Upper lobe of left lung (tissue), 6 donors: Measurements from ENCODE around the gene SCN8A. TPM values are rescaled to one million over a fixed set of nuclear protein-coding genes. Genes with fewer than 3 reads are reported as not detected.

Source experiments
- ATAC-seq, 2 donors: fragments of 200-7000 bp; cut with Tn5 transposase; one replicate each; pipeline ENCODE4 v1.9.1; 2022; ENCODE audit warnings: mild to moderate bottlenecking in 2 of 2, moderate library complexity in 2 of 2; ENCODE audit not compliant: low FRiP score in 2 of 2
- DNase-seq, 2 donors: peaks; one replicate each; pipeline ENCODE4 v3.0.0-alpha.2; 2019 to 2020
- H3K27ac ChIP-seq, 4 donors: fragments of 200-600 bp; sonication (generic); one replicate each; pipeline ENCODE4 v1.5.1; 2016 to 2019
- H3K27me3 ChIP-seq, 4 donors: fragments of 200-600 bp; sonication (generic); one replicate each; pipeline ENCODE4 v1.5.1; 2017 to 2019
- H3K36me3 ChIP-seq, 4 donors: fragments of 200-600 bp; sonication (generic); one replicate each; pipeline ENCODE4 v1.5.1; 2016 to 2019
- H3K4me1 ChIP-seq, 4 donors: fragments of 200-600 bp; sonication (generic); one replicate each; pipeline ENCODE4 v1.5.1; 2018 to 2019
- H3K4me3 ChIP-seq, 4 donors: fragments of 200-600 bp; sonication (generic); one replicate each; pipeline ENCODE4 v1.5.1; 2017 to 2019; ENCODE audit warnings: mild to moderate bottlenecking in 2 of 4, moderate library complexity in 1 of 4
- H3K9me3 ChIP-seq, 4 donors: fragments of 200-600 bp; sonication (generic); one replicate each; pipeline ENCODE4 v1.5.1; 2018 to 2019
- EP300 ChIP-seq, 4 donors: sonication (generic); formaldehyde crosslinking; IDR thresholded peaks; one replicate each; pipeline ENCODE4 v1.5.1; 2017; ENCODE audit warnings: antibody characterized with exemption in 4 of 4, control low read depth in 2 of 4
- POLR2A ChIP-seq, 4 donors: fragments of 450-650 bp; IDR thresholded peaks; one replicate each; pipeline ENCODE4 v1.5.1; 2016 to 2017; ENCODE audit warnings: antibody characterized with exemption in 4 of 4, mild to moderate bottlenecking in 2 of 4
- POLR2AphosphoS5 ChIP-seq, 2 donors: sonication (generic); formaldehyde crosslinking; IDR thresholded peaks; one replicate each; pipeline ENCODE4 v1.5.1; 2017; ENCODE audit warnings: antibody characterized with exemption in 2 of 2
- WGBS, 2 donors: methylation state at CpG; one replicate each; pipeline ENCODE4 v1.1.5; 2017 to 2018; 5-methylcytosine and 5-hydroxymethylcytosine counted together
- total RNA-seq, 6 donors: library from RNA; depleted of rRNA in 4 of 6; stranded (reverse); fragments of >200 nt in 4 of 6; gene quantifications; one replicate each; pipeline versions ENCODE4 v1.1.0 to v1.2.1, GENCODE V29; 2016 to 2021
- TF ChIP-seq, protein P1 (sequence below), 6 experiments: fragments of 450-650 bp in 4 of 6; fragments of 200-600 bp in 2 of 6; sonication (generic) in 2 of 6; IDR thresholded peaks; one replicate each; pipeline ENCODE4 v1.5.1; 2016 to 2019; ENCODE audit warnings: antibody characterized with exemption in 6 of 6
- donor health status: DM: no; HTN: no; CAD: no; lungs with moderate emphysema.
- donor health status: DM: no; HTN: yes; CAD: no; lungs with severe emphysema.

Gene SCN8A
- total RNA-seq, 6 donors from 2014 or later: 0.11 to 1.1 (median 0.37) TPM; not detected in 1

DNA sequence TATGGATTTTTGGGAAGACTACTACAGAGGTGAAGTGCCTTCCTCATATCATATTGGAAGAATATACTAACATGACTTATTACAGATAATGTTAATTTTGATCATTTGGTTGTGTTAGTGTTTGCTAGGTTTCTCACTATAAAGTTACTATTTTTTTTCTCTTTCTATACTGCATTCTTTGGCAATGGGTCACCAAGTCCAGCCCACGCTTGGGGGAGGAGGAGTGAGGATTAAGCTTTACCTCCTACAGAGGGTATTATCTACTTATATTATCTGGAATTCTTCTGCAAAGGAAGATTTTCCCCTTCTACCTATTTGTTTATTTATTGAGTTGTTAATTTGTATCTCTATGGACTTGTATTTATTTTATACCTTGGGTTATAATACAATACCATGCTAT, 31.5 kb downstream of the SCN8A start:
- TF ChIP-seq, protein P1, sequence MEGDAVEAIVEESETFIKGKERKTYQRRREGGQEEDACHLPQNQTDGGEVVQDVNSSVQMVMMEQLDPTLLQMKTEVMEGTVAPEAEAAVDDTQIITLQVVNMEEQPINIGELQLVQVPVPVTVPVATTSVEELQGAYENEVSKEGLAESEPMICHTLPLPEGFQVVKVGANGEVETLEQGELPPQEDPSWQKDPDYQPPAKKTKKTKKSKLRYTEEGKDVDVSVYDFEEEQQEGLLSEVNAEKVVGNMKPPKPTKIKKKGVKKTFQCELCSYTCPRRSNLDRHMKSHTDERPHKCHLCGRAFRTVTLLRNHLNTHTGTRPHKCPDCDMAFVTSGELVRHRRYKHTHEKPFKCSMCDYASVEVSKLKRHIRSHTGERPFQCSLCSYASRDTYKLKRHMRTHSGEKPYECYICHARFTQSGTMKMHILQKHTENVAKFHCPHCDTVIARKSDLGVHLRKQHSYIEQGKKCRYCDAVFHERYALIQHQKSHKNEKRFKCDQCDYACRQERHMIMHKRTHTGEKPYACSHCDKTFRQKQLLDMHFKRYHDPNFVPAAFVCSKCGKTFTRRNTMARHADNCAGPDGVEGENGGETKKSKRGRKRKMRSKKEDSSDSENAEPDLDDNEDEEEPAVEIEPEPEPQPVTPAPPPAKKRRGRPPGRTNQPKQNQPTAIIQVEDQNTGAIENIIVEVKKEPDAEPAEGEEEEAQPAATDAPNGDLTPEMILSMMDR (IDR thresholded peaks at IDR 0.05): no peak
- DNase-seq: no peak
- Histone ChIP-seq H3K4me1 (no peaks in the 10 kb centered on the region), H3K4me3 (no peak overlapping the region), H3K27ac (no peak overlapping the region), H3K27me3 (no peaks in the 10 kb centered on the region), H3K36me3 (no peaks in the 10 kb centered on the region), H3K9me3 (no peaks in the 10 kb centered on the region)
- WGBS, 2 donors: 90 to 100% methylated on average over 1 of the region's 1 CpG
- no peak for ATAC-seq

DNA sequence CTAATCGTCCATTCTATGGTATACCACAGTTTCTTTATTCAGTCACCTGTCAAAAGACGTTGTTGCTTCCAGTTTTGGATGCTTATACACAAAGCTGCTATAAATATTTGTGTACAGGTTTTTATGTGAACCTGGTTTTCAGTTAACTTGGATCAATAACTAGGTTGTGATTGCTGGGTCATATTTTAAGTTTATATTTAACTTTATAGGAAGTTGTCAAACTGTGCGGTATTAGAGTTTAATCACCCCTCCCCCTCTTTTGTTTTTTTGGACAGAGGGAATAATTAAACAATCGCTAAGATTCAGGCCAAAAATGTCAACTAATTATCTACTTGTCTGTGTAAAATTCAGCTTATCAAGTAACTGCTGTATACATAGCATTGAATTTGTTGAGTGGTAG, 34.3 kb downstream of the SCN8A start:
- 61 to 82% methylated on average over 4 of the region's 4 CpGs for WGBS, 2 donors
- DNase-seq: no peak
- Histone ChIP-seq H3K27me3 (no peaks in the 10 kb centered on the region), H3K4me3 (no peak overlapping the region), H3K36me3 (no peaks in the 10 kb centered on the region), H3K4me1 (no peaks in the 10 kb centered on the region), H3K27ac (no peak overlapping the region), H3K9me3 (no peaks in the 10 kb centered on the region)
- TF ChIP-seq, protein P1 (IDR thresholded peaks at IDR 0.05): no peak
- TF ChIP-seq POLR2AphosphoS5 (IDR thresholded peaks at IDR 0.05) (no peak), EP300 (IDR thresholded peaks at IDR 0.05) (no peak), POLR2A (IDR thresholded peaks at IDR 0.05) (no peak)
- ATAC-seq: no peak

DNA sequence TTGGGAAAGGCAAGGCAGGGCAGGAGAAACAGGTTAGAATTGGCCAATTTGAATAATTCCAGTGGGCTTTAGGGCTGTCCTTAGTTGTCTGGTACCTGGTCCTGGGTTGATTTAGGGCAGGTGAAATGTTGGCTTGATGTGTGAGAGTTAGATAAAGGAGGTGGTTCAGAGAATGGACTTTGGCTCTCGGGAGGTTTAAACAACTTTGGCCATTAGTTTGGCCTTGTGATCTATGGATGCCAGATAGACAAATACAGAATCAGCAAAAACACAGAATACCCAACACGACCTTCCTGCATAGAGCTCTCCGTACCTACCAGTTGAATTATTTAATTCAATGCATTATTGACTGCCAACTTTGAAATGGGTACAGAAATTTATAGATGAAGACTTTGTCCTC, 35.1 kb downstream of the SCN8A start:
- TF ChIP-seq POLR2AphosphoS5 (IDR thresholded peaks at IDR 0.05): no peak
- no peak for TF ChIP-seq POLR2A (IDR thresholded peaks at IDR 0.05)
- Histone ChIP-seq H3K27ac (no peak overlapping the region), H3K27me3 (no peaks in the 10 kb centered on the region), H3K4me1 (no peaks in the 10 kb centered on the region), H3K9me3 (no peaks in the 10 kb centered on the region), H3K36me3 (no peaks in the 10 kb centered on the region), H3K4me3 (no peak overlapping the region)
- no peak for DNase-seq
- WGBS, 2 donors: 87 to 97% methylated on average over 3 of the region's 3 CpGs
- no peak for ATAC-seq

DNA sequence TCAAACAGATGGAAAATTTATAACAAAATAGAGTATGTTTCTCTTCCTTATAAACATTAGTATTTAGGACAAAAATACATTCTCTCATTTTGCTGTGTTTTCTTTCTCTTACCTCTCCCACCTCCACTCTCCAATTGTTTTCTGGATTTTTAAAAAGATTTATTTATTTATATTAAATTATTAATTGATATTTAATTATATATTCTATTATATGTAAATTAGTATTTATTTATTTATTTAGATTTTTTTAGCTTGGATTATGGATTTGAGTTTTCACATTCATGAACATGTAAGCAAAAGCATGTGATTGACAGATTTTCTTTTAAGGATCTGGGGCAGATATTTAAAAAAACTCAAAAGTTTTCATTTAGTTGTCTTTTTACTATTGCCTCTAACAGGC, 35.6 kb downstream of the SCN8A start:
- Histone ChIP-seq H3K27ac (no peak overlapping the region), H3K9me3 (no peaks in the 10 kb centered on the region), H3K4me1 (no peaks in the 10 kb centered on the region), H3K4me3 (no peak overlapping the region), H3K27me3 (no peaks in the 10 kb centered on the region), H3K36me3 (no peaks in the 10 kb centered on the region)
- DNase-seq (no peak), ATAC-seq (no peak)
- TF ChIP-seq POLR2AphosphoS5 (IDR thresholded peaks at IDR 0.05) (no peak), EP300 (IDR thresholded peaks at IDR 0.05) (no peak), POLR2A (IDR thresholded peaks at IDR 0.05) (no peak)
- TF ChIP-seq, protein P1 (IDR thresholded peaks at IDR 0.05): no peak

DNA sequence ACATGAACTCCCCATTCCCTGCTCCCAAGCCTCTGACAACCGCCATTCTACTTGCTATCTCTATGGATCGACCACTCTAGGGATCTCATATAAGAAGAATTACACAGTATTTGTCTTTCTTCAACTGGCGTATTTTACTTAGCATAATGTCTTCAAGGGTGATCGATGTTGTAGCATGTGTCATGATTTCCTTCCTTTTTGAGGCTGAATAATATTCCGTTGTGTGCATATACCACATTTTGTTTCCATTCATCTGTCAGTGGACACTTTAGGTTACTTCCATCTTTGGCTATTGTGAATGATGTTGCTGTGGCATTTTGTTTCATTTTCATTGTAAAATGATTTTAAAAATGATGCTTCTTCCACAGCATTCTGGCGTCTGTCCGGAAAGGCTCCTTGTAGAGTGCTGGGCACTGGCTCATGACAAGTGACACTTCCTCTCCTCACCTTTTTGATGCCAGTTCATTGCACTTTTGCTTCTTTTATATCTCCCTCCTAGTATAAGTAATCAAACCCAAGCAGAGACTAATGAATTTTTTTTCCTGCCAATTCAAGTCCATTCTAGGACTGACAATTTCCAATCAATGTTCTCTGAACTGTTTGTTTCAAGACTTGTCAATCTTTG, 39.3 kb downstream of the SCN8A start:
- ATAC-seq (no peak), DNase-seq (no peak)
- no peaks in the 10 kb centered on the region for H3K27me3 ChIP-seq
- no peaks in the 10 kb centered on the region for H3K36me3 ChIP-seq
- WGBS, 2 donors: 82 to 89% methylated on average over 7 of the region's 7 CpGs
- no peak overlapping the region for H3K27ac ChIP-seq
- H3K4me3 ChIP-seq: no peak overlapping the region
- TF ChIP-seq, protein P1 (IDR thresholded peaks at IDR 0.05): no peak
- no peak for TF ChIP-seq EP300 (IDR thresholded peaks at IDR 0.05)
- TF ChIP-seq POLR2AphosphoS5 (IDR thresholded peaks at IDR 0.05): no peak
- TF ChIP-seq POLR2A (IDR thresholded peaks at IDR 0.05): no peak
- no peaks in the 10 kb centered on the region for H3K9me3 ChIP-seq
- no peaks in the 10 kb centered on the region for H3K4me1 ChIP-seq
